ENCODE data around the gene PTGER1.

PTGER1 gene

DNA sequence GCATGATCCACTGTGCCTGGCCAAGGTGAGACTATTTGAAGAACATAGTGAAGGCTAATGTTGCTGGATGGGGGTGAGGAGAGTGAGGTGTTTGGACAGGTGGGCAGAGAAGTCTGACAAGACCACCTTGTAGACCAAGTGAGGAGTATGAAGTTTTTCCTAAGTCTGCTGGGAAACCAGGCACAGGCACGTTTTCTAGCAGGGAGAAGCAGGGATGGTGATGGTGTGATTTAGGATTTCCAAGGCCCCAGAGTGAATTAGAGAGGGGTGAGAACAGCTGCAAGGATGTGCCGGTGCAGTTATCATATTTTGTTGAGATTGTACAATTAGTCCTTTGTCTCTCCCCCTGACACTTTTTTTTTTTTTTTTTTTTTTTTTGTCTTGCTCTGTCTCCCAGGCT, 47.7 kb downstream of the PTGER1 start:
- H3K4me1 ChIP-seq (ENCODE audit: insufficient read depth, low read length, severe bottlenecking), result peaks cover 5% of the 10 kb centered on the region
- no peaks in the 10 kb centered on the region for H3F3A ChIP-seq (ENCODE audit: insufficient read depth, low read length)
- no peak overlapping the region for H3K9ac ChIP-seq (ENCODE audit: low read length)
- H3K79me2 ChIP-seq (ENCODE audit: insufficient read depth, low read length), result no peaks in the 10 kb centered on the region
- TF ChIP-seq, protein P1, sequence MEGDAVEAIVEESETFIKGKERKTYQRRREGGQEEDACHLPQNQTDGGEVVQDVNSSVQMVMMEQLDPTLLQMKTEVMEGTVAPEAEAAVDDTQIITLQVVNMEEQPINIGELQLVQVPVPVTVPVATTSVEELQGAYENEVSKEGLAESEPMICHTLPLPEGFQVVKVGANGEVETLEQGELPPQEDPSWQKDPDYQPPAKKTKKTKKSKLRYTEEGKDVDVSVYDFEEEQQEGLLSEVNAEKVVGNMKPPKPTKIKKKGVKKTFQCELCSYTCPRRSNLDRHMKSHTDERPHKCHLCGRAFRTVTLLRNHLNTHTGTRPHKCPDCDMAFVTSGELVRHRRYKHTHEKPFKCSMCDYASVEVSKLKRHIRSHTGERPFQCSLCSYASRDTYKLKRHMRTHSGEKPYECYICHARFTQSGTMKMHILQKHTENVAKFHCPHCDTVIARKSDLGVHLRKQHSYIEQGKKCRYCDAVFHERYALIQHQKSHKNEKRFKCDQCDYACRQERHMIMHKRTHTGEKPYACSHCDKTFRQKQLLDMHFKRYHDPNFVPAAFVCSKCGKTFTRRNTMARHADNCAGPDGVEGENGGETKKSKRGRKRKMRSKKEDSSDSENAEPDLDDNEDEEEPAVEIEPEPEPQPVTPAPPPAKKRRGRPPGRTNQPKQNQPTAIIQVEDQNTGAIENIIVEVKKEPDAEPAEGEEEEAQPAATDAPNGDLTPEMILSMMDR (IDR thresholded peaks at IDR 0.05; ENCODE audit: low read length), result no peak
- H3K4me2 ChIP-seq (ENCODE audit: low read length), result no peak overlapping the region
- no peaks in the 10 kb centered on the region for H3K27me3 ChIP-seq (ENCODE audit: insufficient read depth, low read length)
- no peak overlapping the region for H3K27ac ChIP-seq (ENCODE audit: low read depth, low read length, poor library complexity, severe bottlenecking)
- H2AFZ ChIP-seq (ENCODE audit: low read length), result no peak overlapping the region
- H3K9me3 ChIP-seq (ENCODE audit: low read length), result no peaks in the 10 kb centered on the region
- no peaks in the 10 kb centered on the region for H3K36me3 ChIP-seq (ENCODE audit: insufficient read depth, low read length)
- no peak overlapping the region for H3K4me3 ChIP-seq (ENCODE audit: low read depth, low read length, poor library complexity, severe bottlenecking)
- no peaks in the 10 kb centered on the region for H3K9me2 ChIP-seq (ENCODE audit: low read depth, low read length)
- no peaks in the 10 kb centered on the region for H4K20me1 ChIP-seq (ENCODE audit: insufficient read depth, low read length)

DNA sequence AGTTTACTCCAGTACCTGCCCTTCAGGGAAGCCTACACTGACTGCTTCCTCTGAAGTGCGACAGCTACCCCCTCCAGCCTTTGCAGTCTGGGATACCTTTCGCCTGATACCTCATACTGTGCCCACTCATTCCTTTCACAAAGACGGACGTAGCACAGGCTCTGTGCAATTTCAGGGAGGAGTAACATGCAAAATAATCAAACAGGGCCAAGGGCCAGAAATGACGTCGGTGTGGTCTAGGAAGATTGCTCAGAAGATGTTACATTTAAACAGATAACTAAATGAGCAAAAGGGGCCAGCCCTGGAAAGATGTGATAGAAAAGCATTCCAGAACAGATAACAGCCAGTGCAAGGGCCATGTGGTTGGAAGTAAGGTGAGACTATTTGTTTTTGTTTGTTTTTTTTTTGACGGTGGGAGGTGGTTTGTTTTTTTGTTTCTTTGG, 49.4 kb downstream of the PTGER1 start:
- Histone ChIP-seq H4K20me1 (ENCODE audit: insufficient read depth, low read length) (no peaks in the 10 kb centered on the region), H3K4me1 (ENCODE audit: insufficient read depth, low read length, severe bottlenecking) (no peaks in the 10 kb centered on the region), H3F3A (ENCODE audit: insufficient read depth, low read length) (no peaks in the 10 kb centered on the region), H3K79me2 (ENCODE audit: insufficient read depth, low read length) (no peaks in the 10 kb centered on the region), H3K9me2 (ENCODE audit: low read depth, low read length) (no peaks in the 10 kb centered on the region), H3K4me2 (ENCODE audit: low read length) (no peak overlapping the region), H3K27ac (ENCODE audit: low read depth, low read length, poor library complexity, severe bottlenecking) (no peak overlapping the region), H3K9ac (ENCODE audit: low read length) (no peak overlapping the region), H2AFZ (ENCODE audit: low read length) (no peak overlapping the region), H3K9me3 (ENCODE audit: low read length) (no peaks in the 10 kb centered on the region), H3K36me3 (ENCODE audit: insufficient read depth, low read length) (no peaks in the 10 kb centered on the region), H3K27me3 (ENCODE audit: insufficient read depth, low read length) (no peaks in the 10 kb centered on the region), H3K4me3 (ENCODE audit: low read depth, low read length, poor library complexity, severe bottlenecking) (no peak overlapping the region)
- TF ChIP-seq EZH2 (IDR thresholded peaks at IDR 0.05; ENCODE audit: borderline replicate concordance, low read length), result no peak
- TF ChIP-seq, protein P1 (IDR thresholded peaks at IDR 0.05; ENCODE audit: low read length), result no peak
